PC-3 (cell line): ENCODE data around the gene LYPD3. TPM values are rescaled to one million over a fixed set of nuclear protein-coding genes. Genes with fewer than 3 reads are reported as not detected.

Experiments used
- ATAC-seq: fragments of 200-7000 bp; cut with Tn5 transposase; 2 replicates; pipeline ENCODE4 v1.9.1; 2020; ENCODE audit warnings: mild to moderate bottlenecking, moderate library complexity
- BruUV-seq: library from RNA; stranded (reverse); fragments of 400-500 nt; replicated peaks from 2 replicates; lab custom pipeline; 2021; lab: Mats Ljungman, UMichigan
- CTCF ChIA-PET: fragments of 300-600 bp; sonication (Branson Sonifier 250); formaldehyde crosslinking; loops from one replicate; lab custom pipeline; 2022; ENCODE audit warnings: antibody characterized with exemption; lab: Charles Lee
- POLR2A ChIA-PET: fragments of 300-600 bp; sonication (Branson Sonifier 250); formaldehyde crosslinking; loops from one replicate; lab custom pipeline; 2022; ENCODE audit warnings: antibody characterized with exemption; ENCODE audit not compliant: unreplicated experiment; lab: Charles Lee
- DNase-seq: peaks from one replicate; pipeline ENCODE4 v3.0.0-alpha.2; 2015
- H2AFZ ChIP-seq: fragments of 300-600 bp; sonication (generic); 2 replicates; pipeline ENCODE4 v1.6.0; 2016; ENCODE audit warnings: antibody characterized with exemption, low read length
- H3F3A ChIP-seq: fragments of 300-600 bp; sonication (generic); one replicate; pipeline ENCODE4 v1.6.0; 2017; ENCODE audit warnings: antibody characterized with exemption, low read length, control low read depth, mild to moderate bottlenecking; ENCODE audit not compliant: unreplicated experiment
- H3K27ac ChIP-seq: fragments of 300-600 bp; sonication (generic); 2 replicates; pipeline ENCODE4 v1.5.1; 2016; ENCODE audit warnings: mild to moderate bottlenecking, low read length
- H3K27me3 ChIP-seq: fragments of 300-600 bp; sonication (generic); 2 replicates; pipeline ENCODE4 v1.6.1; 2016; ENCODE audit warnings: low read length, mixed read lengths
- H3K36me3 ChIP-seq: fragments of 300-600 bp; sonication (generic); 2 replicates; pipeline ENCODE4 v1.6.1; 2016; ENCODE audit warnings: low read depth, mixed run types, low read length, mixed read lengths
- H3K4me1 ChIP-seq: fragments of 300-600 bp; sonication (generic); 2 replicates; pipeline ENCODE4 v1.5.1; 2016; ENCODE audit warnings: low read length; ENCODE audit not compliant: insufficient read depth
- H3K4me2 ChIP-seq: fragments of 300-600 bp; sonication (generic); 2 replicates; pipeline ENCODE4 v1.6.0; 2016; ENCODE audit warnings: low read length
- H3K4me3 ChIP-seq: fragments of 300-600 bp; sonication (generic); 2 replicates; pipeline ENCODE4 v1.5.1; 2016; ENCODE audit warnings: mild to moderate bottlenecking, low read length, mixed read lengths
- H3K79me2 ChIP-seq: fragments of 300-600 bp; sonication (generic); 2 replicates; pipeline ENCODE4 v1.6.1; 2017; ENCODE audit warnings: low read length, mixed read lengths
- H3K9ac ChIP-seq: fragments of 300-600 bp; sonication (generic); 2 replicates; pipeline ENCODE4 v1.6.0; 2016; ENCODE audit warnings: mild to moderate bottlenecking, low read length
- H3K9me2 ChIP-seq: fragments of 300-600 bp; sonication (generic); replicated peaks from 2 replicates; pipeline ENCODE4 v1.6.1; 2016; ENCODE audit warnings: mixed run types, low read length, mixed read lengths
- H3K9me3 ChIP-seq: fragments of 300-600 bp; sonication (generic); 2 replicates; pipeline ENCODE4 v1.6.1; 2016; ENCODE audit warnings: low read length, mixed read lengths
- H4K20me1 ChIP-seq: fragments of 300-600 bp; sonication (generic); 2 replicates; pipeline ENCODE4 v1.6.1; 2016; ENCODE audit warnings: low read length, mixed read lengths
- CTCF ChIP-seq: fragments of 300-600 bp; sonication (generic); conservative IDR thresholded peaks from 2 replicates; pipeline ENCODE4 v1.5.1; 2017; ENCODE audit warnings: antibody characterized with exemption, low read depth, mild to moderate bottlenecking, low read length
- EZH2 ChIP-seq: fragments of 300-600 bp; sonication (generic); IDR thresholded peaks from one replicate; pipeline ENCODE4 v1.6.1; 2017; ENCODE audit warnings: antibody characterized with exemption, mild to moderate bottlenecking, low read length; ENCODE audit not compliant: unreplicated experiment
- EZH2phosphoT487 ChIP-seq: fragments of 300-600 bp; sonication (generic); IDR thresholded peaks from 2 replicates; pipeline ENCODE4 v1.6.1; 2018; ENCODE audit warnings: mild to moderate bottlenecking, antibody characterized with exemption, low read length, borderline replicate concordance
- intact Hi-C: fragments of 100-400 bp; cut with micrococcal nuclease; formaldehyde crosslinking; loops from 2 replicates; pipeline ENCODE4 v1.9.0; 2023
- total RNA-seq: library from RNA; depleted of rRNA; stranded (reverse); fragments of >200 nt; gene quantifications from 2 replicates; pipeline ENCODE4 v1.2.3, GENCODE V29; 2014

The LYPD3 gene
- total RNA-seq, 1 experiment from 2014 or later, result 16.8 TPM

DNA sequence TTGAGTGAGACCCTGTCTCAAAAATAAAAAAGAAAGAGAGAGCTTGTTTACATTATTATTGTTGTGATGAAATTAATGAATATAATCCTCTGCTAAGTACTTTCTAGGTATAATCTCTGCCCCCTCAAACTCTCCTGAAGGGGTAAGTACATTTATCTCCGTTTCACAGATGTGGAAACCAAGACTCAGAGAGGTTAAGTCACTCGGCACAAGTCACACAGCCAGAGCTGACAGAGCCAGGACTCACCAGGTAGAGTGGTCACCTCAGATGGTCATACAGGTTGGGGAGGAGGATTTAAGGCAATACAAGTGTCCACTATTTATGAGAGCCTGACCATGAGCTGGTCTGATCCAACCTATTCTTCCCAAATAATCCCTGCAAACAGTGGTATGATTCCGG lies 15.2 kb upstream of the LYPD3 start:
- intact Hi-C loops, result no loop called here
- DNase-seq, result no peak
- Histone ChIP-seq H3K9me3 (no peaks in the 10 kb centered on the region), H3K27ac (no peak overlapping the region), H3F3A (no peaks in the 10 kb centered on the region), H3K9me2 (no peaks in the 10 kb centered on the region), H3K27me3 (no peaks in the 10 kb centered on the region), H3K9ac (no peak overlapping the region), H3K79me2 (no peaks in the 10 kb centered on the region), H3K36me3 (no peaks in the 10 kb centered on the region), H3K4me1 (peaks cover 4% of the 10 kb centered on the region; the same call in 1 of the 2 replicates), H4K20me1 (no peaks in the 10 kb centered on the region), H3K4me3 (no peak overlapping the region), H2AFZ (no peak overlapping the region), H3K4me2 (no peak overlapping the region)
- TF ChIP-seq CTCF (no peak), EZH2 (no peak), EZH2phosphoT487 (no peak)
- ATAC-seq, result no peak
- CTCF ChIA-PET, result no interaction called here
- no TSS peak for BruUV-seq
- POLR2A ChIA-PET, result interaction anchor here (0.6 kb wide), 1 partner anchor 50 kb away, joined by 12 read pairs; no protein-coding TSS in a partner anchor

DNA sequence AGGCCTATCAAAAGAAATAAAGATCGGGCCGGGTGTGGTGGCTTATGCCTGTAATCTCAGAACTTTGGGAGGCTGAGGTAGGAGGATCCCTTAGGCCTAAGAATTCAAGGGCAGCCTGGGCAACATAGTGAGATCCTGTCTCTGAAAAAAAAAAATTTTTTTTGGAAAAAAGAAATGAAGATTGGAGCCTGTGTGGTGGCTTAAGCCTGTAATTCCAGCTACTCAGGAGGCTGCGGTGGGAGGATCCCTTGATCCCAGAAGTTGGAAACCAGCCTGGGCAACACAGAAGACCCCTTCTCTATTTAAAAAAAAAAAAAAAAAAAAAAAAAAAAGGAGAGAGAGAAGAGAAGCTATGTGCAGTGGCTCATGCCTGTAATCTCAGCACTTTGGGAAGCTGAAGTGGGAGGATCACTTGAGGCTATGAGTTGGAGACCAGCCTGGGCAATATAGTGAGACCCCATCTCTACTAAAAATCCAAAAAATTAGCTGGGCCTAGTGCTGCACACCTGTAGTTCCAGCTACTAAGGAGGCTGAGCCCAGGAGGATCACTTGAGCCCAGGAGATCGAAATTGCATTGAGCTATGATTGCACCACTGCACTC lies 14.7 kb upstream of the LYPD3 start:
- no peaks in the 10 kb centered on the region for H3K27me3 ChIP-seq
- TF ChIP-seq CTCF (no peak), EZH2phosphoT487 (no peak), EZH2 (no peak)
- intact Hi-C loops, result no loop called here
- DNase-seq (no peak), ATAC-seq (no peak)
- no peak overlapping the region for H3K4me2 ChIP-seq
- no peaks in the 10 kb centered on the region for H3K9me3 ChIP-seq
- no peaks in the 10 kb centered on the region for H3K36me3 ChIP-seq
- H3F3A ChIP-seq, result no peaks in the 10 kb centered on the region
- ChIA-PET CTCF (no interaction called here), POLR2A (interaction anchor here (0.6 kb wide), 1 partner anchor 51 kb away, joined by 12 read pairs; no protein-coding TSS in a partner anchor)
- H3K9me2 ChIP-seq, result no peaks in the 10 kb centered on the region
- no TSS peak for BruUV-seq
- H3K4me3 ChIP-seq, result no peak overlapping the region
- H3K4me1 ChIP-seq, result peaks cover 9% of the 10 kb centered on the region; the same call in 1 of the 2 replicates
- no peaks in the 10 kb centered on the region for H4K20me1 ChIP-seq
- no peak overlapping the region for H3K27ac ChIP-seq
- no peak overlapping the region for H3K9ac ChIP-seq
- no peaks in the 10 kb centered on the region for H3K79me2 ChIP-seq
- no peak overlapping the region for H2AFZ ChIP-seq

DNA sequence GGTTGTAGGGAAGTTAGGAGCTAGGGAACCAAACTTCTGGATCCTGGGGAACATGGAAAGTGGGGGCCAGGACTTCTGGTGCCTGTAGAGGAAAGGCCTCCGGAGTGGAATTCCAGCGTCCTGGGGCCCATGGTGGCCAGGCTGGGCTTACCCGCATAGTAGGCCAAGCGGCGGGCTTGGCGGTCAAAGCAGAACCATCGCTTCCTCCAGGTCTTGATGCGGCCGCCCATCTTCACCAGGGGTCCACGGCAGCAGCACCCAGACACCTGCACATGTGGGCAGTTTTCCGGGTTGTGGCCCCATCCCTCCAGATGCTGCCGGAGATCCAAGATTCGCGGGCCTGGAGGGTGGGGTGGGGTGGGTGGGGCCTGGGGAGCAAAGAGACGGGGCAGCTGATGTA lies 13.8 kb upstream of the LYPD3 start:
- no peak for TF ChIP-seq CTCF
- no peak for TF ChIP-seq EZH2
- no peaks in the 10 kb centered on the region for H3K9me3 ChIP-seq
- no peaks in the 10 kb centered on the region for H3K79me2 ChIP-seq
- H3K4me1 ChIP-seq, result peaks cover 13% of the 10 kb centered on the region; the same call in 1 of the 2 replicates
- no peaks in the 10 kb centered on the region for H3K9me2 ChIP-seq
- H3K4me2 ChIP-seq, result no peak overlapping the region
- CTCF ChIA-PET, result no interaction called here
- H3K27me3 ChIP-seq, result no peaks in the 10 kb centered on the region
- ATAC-seq (no peak), DNase-seq (no peak)
- POLR2A ChIA-PET, result no interaction called here
- H3K4me3 ChIP-seq, result no peak overlapping the region
- H3K9ac ChIP-seq, result no peak overlapping the region
- H2AFZ ChIP-seq, result no peak overlapping the region
- no peak overlapping the region for H3K27ac ChIP-seq
- intact Hi-C loops, result no loop called here
- H4K20me1 ChIP-seq, result no peaks in the 10 kb centered on the region
- H3K36me3 ChIP-seq, result no peaks in the 10 kb centered on the region
- H3F3A ChIP-seq, result no peaks in the 10 kb centered on the region
- BruUV-seq, result no TSS peak
